ENCODE data around the gene PCNX2.

The PCNX2 gene

GRCh38 chr1:232982238-232982944 lies 313.1 kb downstream of the PCNX2 start:
- DNase-seq: no peak

- no peak for DNase-seq
Observed at GRCh38 chr1:232980986-232981560, 314.5 kb downstream of the PCNX2 start.

GRCh38 chr1:232980355-232980978 lies 315.1 kb downstream of the PCNX2 start:
- no peak for DNase-seq

- no peak for DNase-seq
Observed at GRCh38 chr1:232979558-232979957, 316.0 kb downstream of the PCNX2 start.

- DNase-seq: no peak
Observed at GRCh38 chr1:232978815-232979214, 316.7 kb downstream of the PCNX2 start.

- no peak for DNase-seq
Observed at GRCh38 chr1:232978091-232978634, 317.4 kb downstream of the PCNX2 start.

- DNase-seq: no peak
Observed at GRCh38 chr1:232974971-232975370, 320.6 kb downstream of the PCNX2 start.

GRCh38 chr1:232973652-232974611 lies 321.6 kb downstream of the PCNX2 start:
- DNase-seq: no peak

GRCh38 chr1:232970508-232970907 lies 325.0 kb downstream of the PCNX2 start:
- DNase-seq: no peak

- DNase-seq: no peak
Observed at GRCh38 chr1:232969799-232970198, 325.7 kb downstream of the PCNX2 start.

GRCh38 chr1:232968965-232969364 lies 326.6 kb downstream of the PCNX2 start:
- no peak for DNase-seq

GRCh38 chr1:232968391-232968790 lies 327.1 kb downstream of the PCNX2 start:
- DNase-seq: no peak

- DNase-seq: no peak
Observed at GRCh38 chr1:232966663-232967062, 328.9 kb downstream of the PCNX2 start.

- no peak for DNase-seq
Observed at GRCh38 chr1:232965912-232966217, 329.7 kb downstream of the PCNX2 start.

- no peak for DNase-seq
Observed at GRCh38 chr1:232965124-232965911, 330.2 kb downstream of the PCNX2 start.

GRCh38 chr1:232964601-232965000 lies 330.9 kb downstream of the PCNX2 start:
- no peak for DNase-seq

- no peak for DNase-seq
Observed at GRCh38 chr1:232962761-232963745, 332.5 kb downstream of the PCNX2 start.

- DNase-seq: no peak
Observed at GRCh38 chr1:232958067-232958466, 337.5 kb downstream of the PCNX2 start.

- no peak for DNase-seq
Observed at GRCh38 chr1:232956081-232956480, 339.4 kb downstream of the PCNX2 start.

- DNase-seq: no peak
Observed at GRCh38 chr1:232954594-232955365, 340.7 kb downstream of the PCNX2 start.
